22Rv1 (cell line): ENCODE data around the gene GATA2.

Experiments used
- ZFX ChIP-seq: fragments of 450-650 bp; IDR thresholded peaks from 2 replicates; pipeline ENCODE4 v1.6.1; 2017; ENCODE audit warnings: antibody characterized with exemption, borderline replicate concordance
- TF ChIP-seq, protein P1 (sequence below): fragments of 450-650 bp; IDR thresholded peaks from 2 replicates; pipeline ENCODE4 v1.5.1; 2017; ENCODE audit warnings: mild to moderate bottlenecking

DNA sequence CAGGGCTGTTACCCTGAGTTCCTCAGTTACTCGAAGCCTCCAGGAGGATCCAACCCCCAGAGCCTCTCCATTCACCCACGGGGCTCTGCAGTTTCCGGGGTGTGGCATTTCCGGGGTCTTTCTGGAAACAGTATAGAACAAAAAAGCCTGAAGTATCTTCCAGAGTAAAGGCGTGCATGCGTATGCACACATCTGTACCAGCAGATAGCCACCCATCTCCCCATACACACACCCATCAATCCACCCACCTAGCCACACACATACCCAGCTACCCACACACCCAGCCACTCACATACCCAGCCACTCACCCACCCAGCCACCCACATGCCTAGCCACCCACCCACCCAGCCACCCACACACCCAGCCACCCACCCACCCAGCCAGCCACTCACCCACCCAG is 23.4 kb downstream of the GATA2 start:
- TF ChIP-seq, protein P1, sequence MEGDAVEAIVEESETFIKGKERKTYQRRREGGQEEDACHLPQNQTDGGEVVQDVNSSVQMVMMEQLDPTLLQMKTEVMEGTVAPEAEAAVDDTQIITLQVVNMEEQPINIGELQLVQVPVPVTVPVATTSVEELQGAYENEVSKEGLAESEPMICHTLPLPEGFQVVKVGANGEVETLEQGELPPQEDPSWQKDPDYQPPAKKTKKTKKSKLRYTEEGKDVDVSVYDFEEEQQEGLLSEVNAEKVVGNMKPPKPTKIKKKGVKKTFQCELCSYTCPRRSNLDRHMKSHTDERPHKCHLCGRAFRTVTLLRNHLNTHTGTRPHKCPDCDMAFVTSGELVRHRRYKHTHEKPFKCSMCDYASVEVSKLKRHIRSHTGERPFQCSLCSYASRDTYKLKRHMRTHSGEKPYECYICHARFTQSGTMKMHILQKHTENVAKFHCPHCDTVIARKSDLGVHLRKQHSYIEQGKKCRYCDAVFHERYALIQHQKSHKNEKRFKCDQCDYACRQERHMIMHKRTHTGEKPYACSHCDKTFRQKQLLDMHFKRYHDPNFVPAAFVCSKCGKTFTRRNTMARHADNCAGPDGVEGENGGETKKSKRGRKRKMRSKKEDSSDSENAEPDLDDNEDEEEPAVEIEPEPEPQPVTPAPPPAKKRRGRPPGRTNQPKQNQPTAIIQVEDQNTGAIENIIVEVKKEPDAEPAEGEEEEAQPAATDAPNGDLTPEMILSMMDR: no peak
- no peak for TF ChIP-seq ZFX
